Femur (tissue), 1 donor: ENCODE results near the gene A4GNT.
A peak's percentile ranks its signal among the peaks of the same experiment; 100 is the strongest.
"Not testable (repeated sequence)": the region's sequence is repeated elsewhere in the genome, so short reads cannot be mapped to it uniquely, and the experiment has no call there.

Source experiments
- DNase-seq: peaks from one replicate; pipeline ENCODE4 v3.0.0-alpha.2; 2017

A4GNT gene

GRCh38 chr3:138132239-138132638 lies at the start of gene A4GNT:
Gene A4GNT (minus strand): TSS chr3:138132390. CDS start chr3:138131256, 1,134 bp downstream.
- DNase-seq, result no peak

GRCh38 chr3:138180375-138181029 lies 48.3 kb upstream of the A4GNT start:
- DNase-seq, result no peak

DNA sequence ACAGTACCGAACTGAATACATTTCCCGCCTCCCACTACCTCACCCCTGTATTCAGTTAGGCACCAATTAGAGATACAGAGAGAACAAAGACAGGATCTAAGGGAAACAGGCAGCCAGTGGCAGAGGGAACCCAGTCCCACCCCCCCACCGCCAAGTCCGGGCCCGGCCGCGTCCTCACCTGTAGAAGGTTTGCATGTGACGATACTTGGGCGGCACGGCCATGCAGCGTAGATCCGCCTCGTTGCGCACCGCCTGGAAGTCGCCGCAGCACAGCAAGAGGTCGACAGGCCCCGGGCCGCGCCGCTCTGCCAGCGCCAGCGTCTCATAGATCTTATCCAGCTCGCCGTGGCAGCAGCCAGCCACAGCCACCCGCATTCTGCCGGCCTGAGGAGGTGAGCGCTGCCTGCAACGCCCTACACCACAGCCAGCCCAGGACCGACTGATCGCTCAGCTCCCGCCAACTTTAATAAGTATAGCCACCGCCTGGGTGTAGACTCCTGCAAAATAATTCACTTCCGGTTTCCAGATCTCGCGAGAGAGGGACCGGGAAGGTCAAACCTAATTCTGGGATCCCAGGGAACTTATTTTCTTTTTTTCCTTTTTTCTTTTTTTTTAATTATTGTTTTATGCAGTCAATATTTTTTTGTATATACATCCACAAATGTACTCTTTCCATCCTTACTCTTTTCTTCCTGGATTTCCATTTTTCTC lies 42.4 kb upstream of the A4GNT start, which contains the start of gene DBR1:
Gene DBR1, minus strand, starts transcription at position 501 of the 711 bp plus-strand sequence. Its CDS starts 126 bp downstream, at position 375.
- peak; percentile 90 for DNase-seq

- DNase-seq, result no peak
These were observed 41.7 kb upstream of the A4GNT start for GRCh38 chr3:138173769-138174420.

DNA sequence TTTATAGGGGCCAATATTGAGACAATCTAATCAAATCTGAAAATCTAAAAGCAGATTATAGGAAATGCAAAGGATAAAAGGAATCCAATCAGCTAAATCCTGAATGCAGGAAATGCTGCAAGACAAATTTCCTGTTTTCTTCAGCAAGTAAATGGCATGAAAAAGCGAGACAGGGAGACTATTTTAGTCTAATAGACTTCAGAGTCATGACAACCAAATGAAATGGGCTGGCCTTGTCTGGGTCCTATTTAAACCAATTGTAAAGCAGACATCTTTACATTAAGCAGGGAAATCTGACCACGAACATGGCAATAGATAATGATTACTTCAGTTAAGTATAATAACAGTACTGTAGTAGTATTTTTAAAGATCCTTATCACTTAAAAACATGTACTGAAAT lies 40.4 kb upstream of the A4GNT start:
- DNase-seq, result no peak

DNA sequence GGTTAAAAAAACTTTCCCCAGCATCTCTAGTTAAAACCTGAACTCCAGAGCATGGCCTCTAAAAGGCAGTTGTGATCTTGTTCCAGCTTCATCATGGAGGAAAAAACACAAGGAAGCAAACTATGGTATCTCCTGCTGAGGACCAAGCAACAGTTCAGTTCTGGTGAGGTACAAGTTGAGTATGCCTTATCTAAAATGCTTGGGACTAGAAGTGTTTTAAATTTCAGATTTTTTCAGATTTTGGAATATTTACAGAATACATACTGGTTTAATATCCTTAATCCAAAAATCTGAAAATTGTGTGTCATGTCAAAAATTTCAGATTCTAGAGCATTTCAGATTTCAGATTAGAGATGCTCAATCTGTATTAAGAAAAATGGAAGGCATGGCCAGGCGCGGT lies 32.9 kb upstream of the A4GNT start:
- DNase-seq, result no peak

- no peak for DNase-seq
These were observed 25.6 kb upstream of the A4GNT start for GRCh38 chr3:138157743-138158142.

- no peak for DNase-seq
These were observed 22.3 kb upstream of the A4GNT start for GRCh38 chr3:138154534-138154933.

- no peak for DNase-seq
These were observed 16.3 kb upstream of the A4GNT start for GRCh38 chr3:138148503-138148902.

DNA sequence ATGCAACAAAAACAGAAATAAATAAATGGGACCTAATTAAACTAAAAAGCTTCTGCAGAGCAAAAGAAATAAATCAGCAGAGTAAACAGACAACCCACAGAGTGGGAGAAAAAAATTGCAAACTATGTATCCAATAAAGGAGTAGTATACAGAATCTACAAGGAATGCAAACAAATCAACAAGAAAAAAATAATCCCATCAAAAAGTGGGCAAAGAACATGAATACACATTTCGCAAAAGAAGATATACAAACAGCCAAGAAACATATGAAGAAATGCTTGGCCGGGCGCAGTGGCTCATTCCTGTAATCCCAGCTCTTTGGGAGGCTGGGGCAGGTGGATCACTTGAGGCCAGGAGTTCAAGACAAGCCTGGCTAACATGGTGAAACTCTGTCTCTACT lies 10.0 kb upstream of the A4GNT start:
- not testable (repeated sequence) for DNase-seq

DNA sequence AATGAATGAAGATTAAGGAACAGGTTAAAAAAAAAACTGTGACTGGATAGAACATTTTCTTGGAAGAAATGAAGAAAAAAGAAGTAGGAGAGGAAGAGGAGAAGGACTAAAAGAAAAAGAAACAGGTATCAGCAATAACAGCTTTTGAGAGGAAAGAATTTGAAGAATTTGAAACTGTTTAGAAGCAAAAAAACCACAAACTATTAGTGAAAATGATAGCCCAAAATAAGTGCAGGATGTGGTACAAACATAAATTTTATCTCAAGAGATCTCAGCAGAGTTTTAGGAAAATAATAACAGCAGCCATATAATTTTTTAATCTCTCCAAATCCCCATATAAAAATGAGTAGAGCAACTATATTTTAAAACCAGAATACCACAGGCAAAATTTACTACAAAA lies 8.8 kb upstream of the A4GNT start:
- DNase-seq, result no peak

GRCh38 chr3:138139691-138140090 lies 7.5 kb upstream of the A4GNT start:
- DNase-seq, result no peak

- DNase-seq, result no peak
These were observed 5.7 kb upstream of the A4GNT start for GRCh38 chr3:138137861-138138260.

DNA sequence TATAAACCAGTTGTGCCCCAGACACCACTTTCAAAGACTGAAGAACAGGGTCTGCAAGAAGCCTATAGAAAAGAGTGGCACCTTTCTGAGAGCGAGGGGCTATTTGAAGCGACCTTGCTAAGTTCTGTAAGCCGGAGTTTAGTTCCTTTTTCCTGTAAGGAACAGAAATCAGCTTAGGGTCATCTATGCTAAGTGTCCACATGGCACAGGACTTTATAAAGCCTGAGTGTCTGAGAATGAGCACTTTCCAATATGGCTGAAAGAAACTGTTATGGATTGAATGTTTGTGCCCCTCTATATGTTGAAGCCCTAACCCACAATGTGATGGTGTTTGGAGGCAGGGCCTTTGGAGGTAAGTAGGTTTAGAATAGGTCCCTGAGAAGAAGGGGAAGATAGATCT lies 4.0 kb upstream of the A4GNT start:
- DNase-seq, result no peak

GRCh38 chr3:138135833-138136194 lies 3.6 kb upstream of the A4GNT start:
- no peak for DNase-seq

DNA sequence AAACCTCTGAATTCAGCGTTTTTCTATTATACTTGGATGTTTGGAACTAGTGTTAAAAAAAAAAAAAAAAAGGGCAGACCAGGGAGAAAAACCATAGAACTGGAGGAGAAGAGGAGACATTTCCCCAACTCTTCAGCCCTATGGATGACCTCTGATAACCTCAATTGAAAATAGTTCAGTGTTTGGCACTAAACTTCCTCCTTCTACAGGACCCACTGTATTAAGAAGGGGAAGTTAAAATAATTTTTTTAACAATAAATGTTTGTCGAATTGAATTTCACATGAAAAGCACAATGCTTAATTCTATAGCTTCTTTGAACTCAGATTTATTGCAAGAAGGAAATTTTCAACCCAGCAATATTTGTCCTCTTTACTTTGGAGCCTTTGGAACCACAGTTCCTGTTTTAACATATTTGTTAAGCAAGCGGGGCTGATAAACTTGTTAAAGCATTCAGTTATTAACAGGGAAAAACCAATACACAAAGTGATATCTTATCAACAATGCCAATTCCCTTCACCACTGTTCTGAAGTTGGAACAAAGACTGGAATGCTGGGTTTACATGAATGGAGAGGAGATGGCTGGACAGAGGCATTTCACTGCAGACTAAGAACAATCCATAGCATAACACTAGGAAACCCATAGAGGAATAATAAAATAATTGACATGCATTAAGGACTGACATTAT lies 3.1 kb upstream of the A4GNT start:
- no peak for DNase-seq

DNA sequence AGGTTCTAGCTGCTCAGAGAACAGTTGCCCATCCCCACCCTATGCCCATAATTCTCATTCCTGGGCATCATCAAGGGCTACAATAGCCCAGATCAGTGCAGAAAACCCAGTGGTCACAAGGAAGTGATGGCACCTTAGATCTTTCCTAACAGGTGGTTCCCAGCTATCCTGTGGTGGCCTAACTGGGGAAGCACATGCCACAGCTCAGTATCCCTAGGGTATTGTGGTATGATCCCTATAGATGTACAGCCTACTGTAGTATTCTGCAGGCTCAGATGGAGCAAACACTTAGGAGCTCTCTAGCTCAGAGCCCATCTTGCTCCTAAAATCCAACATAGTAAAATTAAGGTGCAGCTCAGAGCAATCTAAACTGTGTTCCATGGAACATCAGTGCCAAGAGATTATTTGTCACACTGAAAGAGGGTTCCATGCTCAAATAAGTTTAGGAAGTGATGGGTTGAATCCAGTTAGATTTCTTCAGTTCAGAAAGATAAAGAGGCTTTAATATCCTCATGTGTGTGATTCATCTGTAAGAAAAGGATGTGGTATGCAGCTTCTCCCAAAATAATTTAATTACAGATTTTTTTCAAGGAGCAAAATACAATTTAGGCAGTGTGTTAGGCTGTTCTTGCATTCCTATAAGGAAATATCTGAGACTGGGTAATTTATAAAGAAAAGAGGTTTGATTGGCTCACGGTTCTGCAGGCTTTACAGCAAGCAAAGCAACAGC lies 4.4 kb downstream of the A4GNT start:
- DNase-seq, result no peak

DNA sequence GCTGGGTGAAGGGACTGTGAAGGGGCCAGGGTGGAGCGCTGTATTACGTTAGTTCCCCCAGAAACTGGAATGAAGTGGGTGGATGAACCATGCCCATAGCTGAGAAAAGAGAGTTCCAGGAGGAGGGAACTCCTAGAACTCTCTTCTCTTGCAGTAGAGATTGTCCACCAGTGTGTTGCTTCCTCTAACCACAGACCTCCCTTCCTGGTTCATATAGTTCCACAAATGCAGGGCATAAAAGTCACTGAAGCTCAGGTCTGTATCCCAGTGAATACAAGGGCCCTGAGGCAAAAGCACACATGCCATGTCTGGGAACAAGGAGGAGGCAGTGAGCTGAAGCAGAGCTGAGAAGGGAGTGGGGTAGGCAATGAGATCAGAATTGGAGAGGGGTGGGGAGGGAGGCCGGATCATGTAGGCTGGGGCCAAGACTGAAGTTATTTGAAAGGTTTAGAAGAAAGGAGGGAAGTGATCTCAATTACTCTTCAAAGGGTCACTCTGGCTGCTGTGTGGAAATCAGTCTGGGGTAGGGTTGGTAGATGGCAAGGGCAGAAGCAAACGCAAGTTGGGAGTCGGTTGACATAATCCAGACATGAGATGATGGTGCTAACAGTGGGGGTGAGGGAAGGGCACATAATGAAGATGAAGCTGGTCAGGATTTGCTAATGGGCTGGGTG lies 6.5 kb downstream of the A4GNT start:
- DNase-seq, result no peak

- DNase-seq, result no peak
These were observed 7.4 kb downstream of the A4GNT start for GRCh38 chr3:138124706-138125355.

DNA sequence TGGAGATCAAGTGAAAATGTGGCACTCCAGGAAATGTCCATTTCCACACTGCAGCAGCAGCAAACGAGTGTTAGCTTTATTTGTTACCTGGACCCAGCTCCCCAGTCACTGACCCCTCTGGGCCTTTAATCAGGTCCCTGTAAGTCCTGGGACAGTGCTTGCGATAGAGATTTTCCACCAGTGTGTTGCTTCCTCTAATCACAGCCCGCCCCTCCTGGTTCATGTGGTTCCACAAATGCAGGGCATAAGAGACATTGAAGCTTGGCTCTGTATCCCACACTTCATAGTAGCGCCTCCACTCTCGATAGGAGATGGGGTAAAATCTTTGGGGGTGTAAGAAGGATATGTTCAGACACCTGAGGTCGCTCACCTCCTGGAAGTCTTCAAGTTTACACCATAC lies 8.0 kb downstream of the A4GNT start:
- no peak for DNase-seq

DNA sequence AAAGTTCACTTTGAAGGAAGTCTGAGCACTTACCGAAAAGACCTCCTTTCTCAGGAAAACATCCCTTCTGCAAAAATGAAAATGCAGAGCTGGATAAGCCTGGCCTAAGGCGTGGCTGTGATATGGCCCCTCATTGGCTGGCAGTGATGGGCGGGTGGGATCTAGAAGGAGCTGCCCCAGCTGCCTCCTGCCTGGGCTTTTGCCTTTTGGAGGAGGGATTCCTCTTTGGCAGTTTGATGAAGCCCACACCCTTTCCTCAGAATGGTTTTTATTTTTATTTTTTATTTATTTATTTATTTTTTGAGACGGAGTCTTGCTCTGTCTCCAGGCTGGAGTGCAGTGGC lies 12.8 kb downstream of the A4GNT start:
- no peak for DNase-seq
